ENCODE results near the gene GPATCH1.

Gene GPATCH1

DNA sequence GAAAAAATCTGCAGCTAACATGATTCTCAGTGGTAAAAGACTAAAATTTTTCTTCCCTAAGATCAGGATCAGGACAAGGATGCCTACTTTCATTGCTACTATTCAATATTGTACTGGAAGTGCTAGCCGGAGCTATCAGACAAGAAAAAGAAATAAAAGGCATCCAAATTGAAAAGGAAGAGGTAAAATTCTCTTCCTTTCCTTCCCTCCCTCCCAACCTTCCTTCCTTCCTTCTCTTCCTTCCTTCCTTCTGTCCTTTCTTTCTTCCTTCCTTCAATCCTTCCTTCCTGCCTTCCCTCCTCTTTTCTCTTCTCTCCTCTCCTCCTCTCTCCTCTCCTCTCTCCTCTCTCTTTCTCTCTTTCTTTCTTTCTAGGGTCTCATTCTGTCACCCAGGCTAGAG, 86.5 kb downstream of the GPATCH1 start:
- TF ChIP-seq, protein P1, sequence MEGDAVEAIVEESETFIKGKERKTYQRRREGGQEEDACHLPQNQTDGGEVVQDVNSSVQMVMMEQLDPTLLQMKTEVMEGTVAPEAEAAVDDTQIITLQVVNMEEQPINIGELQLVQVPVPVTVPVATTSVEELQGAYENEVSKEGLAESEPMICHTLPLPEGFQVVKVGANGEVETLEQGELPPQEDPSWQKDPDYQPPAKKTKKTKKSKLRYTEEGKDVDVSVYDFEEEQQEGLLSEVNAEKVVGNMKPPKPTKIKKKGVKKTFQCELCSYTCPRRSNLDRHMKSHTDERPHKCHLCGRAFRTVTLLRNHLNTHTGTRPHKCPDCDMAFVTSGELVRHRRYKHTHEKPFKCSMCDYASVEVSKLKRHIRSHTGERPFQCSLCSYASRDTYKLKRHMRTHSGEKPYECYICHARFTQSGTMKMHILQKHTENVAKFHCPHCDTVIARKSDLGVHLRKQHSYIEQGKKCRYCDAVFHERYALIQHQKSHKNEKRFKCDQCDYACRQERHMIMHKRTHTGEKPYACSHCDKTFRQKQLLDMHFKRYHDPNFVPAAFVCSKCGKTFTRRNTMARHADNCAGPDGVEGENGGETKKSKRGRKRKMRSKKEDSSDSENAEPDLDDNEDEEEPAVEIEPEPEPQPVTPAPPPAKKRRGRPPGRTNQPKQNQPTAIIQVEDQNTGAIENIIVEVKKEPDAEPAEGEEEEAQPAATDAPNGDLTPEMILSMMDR (IDR thresholded peaks at IDR 0.05; ENCODE audit: low read depth, low read length), result no peak
- DNase-seq (ENCODE audit: low read depth, low spot score), result no peak
- H3K4me3 ChIP-seq (ENCODE audit: low read depth, low read length), result no peak overlapping the region
- in situ Hi-C loops (cut with HindIII; ENCODE audit: low sequenced_read_pairs), result no loop called here

DNA sequence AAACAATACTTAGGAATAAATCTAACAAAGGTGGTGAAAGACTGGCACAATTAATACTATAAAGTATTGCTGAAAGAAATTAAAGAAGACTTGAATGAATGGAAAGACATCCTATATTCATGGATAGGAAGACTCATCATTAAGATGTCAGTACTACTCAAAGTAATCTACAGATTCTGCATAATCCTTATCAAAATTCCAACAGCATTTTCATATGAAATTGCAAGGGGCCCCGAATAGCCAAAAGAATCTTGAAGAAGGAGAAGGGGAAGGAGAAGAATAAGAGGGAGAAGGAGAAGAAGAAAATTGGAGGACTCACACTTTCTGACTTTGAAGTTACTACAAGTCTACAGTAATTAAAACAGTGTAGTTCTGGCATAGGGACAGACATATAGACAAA, 87.5 kb downstream of the GPATCH1 start:
- DNase-seq (ENCODE audit: low read depth, low spot score), result no peak
- H3K4me3 ChIP-seq (ENCODE audit: low read depth, low read length), result no peak overlapping the region
- in situ Hi-C loops (cut with HindIII; ENCODE audit: low sequenced_read_pairs), result no loop called here
- TF ChIP-seq, protein P1 (IDR thresholded peaks at IDR 0.05; ENCODE audit: low read depth, low read length), result no peak

DNA sequence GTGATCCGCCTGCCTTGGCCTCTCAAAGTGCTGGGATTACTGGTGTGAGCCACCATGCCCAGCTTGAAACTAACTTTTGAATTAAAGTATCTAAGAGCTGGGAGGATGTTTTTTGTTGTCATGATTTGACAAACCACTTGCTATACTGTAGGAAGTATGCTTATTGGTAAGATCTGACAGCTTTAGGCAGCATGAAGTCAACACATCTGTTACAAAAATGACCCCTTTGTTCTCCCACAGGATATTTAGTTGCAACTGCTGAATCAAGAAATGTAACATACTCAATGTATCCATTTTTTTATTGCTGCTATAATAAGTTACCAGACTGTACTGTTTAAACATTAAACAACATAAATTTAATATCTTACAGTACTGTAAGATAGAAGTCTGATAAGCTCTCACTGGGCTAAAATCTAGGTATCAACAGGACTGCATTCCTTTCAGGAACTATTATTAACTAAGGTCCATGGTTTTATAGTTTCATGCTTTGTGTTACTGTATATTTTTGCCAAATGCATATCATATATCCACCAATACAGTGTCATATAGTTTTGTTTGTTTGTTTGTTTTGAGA, 90.3 kb downstream of the GPATCH1 start:
- in situ Hi-C loops (cut with HindIII; ENCODE audit: low sequenced_read_pairs), result no loop called here
- DNase-seq (ENCODE audit: low read depth, low spot score), result no peak
- TF ChIP-seq, protein P1 (IDR thresholded peaks at IDR 0.05; ENCODE audit: low read depth, low read length), result no peak

DNA sequence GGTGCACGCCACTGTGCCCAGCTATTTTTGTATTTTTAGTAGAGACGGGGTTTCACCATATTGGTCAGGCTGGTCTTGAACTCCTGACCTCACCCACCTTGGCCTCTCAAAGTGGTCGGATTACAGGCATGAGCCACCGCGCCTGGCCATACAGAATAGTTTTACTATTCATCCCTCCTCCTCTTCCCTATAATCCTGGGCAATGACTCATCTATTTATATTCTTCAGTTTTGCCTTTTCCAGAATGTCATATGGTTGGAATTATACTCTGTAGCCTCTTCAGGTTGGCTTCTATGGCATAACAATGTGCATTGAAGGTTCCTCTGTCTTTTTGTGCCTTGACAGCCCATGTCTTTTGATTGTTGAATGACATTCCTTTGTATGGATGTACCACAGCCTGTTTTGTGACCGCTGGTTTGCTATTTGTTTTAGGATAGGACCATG, 91.0 kb downstream of the GPATCH1 start:
- TF ChIP-seq, protein P1 (IDR thresholded peaks at IDR 0.05; ENCODE audit: low read depth, low read length), result no peak
- no peak overlapping the region for H3K4me3 ChIP-seq (ENCODE audit: low read depth, low read length)
- DNase-seq (ENCODE audit: low read depth, low spot score), result peak; percentile 32
- in situ Hi-C loops (cut with HindIII; ENCODE audit: low sequenced_read_pairs), result no loop called here

More for the DNA sequence above, 90.3 kb downstream of the GPATCH1 start:
- H3K4me3 ChIP-seq (ENCODE audit: low read depth, low read length), result no peak overlapping the region

DNA sequence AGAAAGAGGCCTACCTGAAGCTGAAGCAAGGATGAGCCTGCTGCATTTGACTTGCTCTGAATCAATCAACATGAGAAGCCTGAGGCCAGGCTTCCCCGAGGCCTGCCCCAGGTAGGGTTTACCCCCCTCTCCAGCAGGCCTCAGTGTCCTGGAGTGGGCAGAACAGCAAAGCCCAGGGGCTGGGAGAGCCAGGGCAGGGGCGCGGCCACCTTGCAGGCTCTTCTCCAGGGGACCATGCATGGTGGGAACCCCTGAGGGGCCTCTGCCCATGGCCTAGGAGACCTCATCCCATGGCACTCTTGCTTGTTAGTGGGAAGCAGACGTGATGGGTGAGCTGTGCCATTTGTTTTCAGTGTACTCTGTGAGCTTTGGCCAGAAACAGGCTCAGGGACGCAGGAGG, 93.2 kb downstream of the GPATCH1 start:
- DNase-seq (ENCODE audit: low read depth, low spot score), result no peak
- in situ Hi-C loops (cut with HindIII; ENCODE audit: low sequenced_read_pairs), result no loop called here
- TF ChIP-seq, protein P1 (IDR thresholded peaks at IDR 0.05; ENCODE audit: low read depth, low read length), result no peak
- H3K4me3 ChIP-seq (ENCODE audit: low read depth, low read length), result no peak overlapping the region

DNA sequence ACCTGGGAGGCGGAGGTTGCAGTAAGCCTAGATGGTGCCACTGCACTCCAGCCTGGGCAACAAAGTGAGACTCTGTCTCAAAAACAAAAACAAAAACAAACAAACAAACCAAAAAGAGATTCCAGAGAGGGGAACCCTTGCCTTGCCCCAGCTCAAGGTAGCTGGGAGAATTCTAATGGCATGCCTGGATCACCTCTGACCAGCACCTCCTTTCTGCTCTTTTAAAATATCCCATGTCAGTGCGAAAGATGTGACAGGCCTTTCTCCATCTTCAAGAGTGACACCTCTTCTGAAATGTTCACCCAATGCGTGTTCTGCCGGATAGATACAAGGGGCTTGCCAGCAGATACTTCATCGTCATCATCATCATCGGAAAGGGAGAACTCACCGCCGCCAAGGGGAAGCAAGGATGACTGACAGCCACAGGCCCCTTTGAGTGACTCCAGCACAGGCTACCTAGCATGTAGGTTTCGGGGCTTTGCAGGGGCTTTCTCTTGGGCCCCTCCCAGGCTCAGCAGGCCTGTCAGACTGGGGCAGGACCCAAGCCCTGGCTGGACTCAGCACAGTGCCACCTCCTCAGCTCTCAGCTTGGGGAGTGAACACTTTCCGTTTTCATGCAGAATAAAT, 94.3 kb downstream of the GPATCH1 start:
- TF ChIP-seq, protein P1 (IDR thresholded peaks at IDR 0.05; ENCODE audit: low read depth, low read length), result no peak
- in situ Hi-C loops (cut with HindIII; ENCODE audit: low sequenced_read_pairs), result no loop called here
- H3K4me3 ChIP-seq (ENCODE audit: low read depth, low read length), result no peak overlapping the region
- DNase-seq (ENCODE audit: low read depth, low spot score), result no peak

All from astrocyte of the spinal cord (primary cell).